Keratinocyte (primary cell): ENCODE data around the gene ZSWIM7.

Experiments used
- EZH2 ChIP-seq: IDR thresholded peaks from one replicate; pipeline ENCODE4 v1.6.1; 2012; ENCODE audit warnings: inconsistent platforms, mild to moderate bottlenecking, low read length, moderate library complexity
- TF ChIP-seq, protein P1 (sequence below), 3 experiments: IDR thresholded peaks in 1 of 3; conservative IDR thresholded peaks in 1 of 3; optimal IDR thresholded peaks in 1 of 3; 2 replicates in 2 of 3; 3 replicates in 1 of 3; pipeline versions ENCODE3 to v1.5.1; 2011; ENCODE audit warnings: low read length in 3 of 3, mild to moderate bottlenecking in 3 of 3, moderate library complexity in 2 of 3, control low read depth in 1 of 3, inconsistent platforms in 1 of 3; ENCODE audit not compliant: insufficient read depth in 2 of 3; ENCODE audit errors: extremely low read depth in 1 of 3

DNA sequence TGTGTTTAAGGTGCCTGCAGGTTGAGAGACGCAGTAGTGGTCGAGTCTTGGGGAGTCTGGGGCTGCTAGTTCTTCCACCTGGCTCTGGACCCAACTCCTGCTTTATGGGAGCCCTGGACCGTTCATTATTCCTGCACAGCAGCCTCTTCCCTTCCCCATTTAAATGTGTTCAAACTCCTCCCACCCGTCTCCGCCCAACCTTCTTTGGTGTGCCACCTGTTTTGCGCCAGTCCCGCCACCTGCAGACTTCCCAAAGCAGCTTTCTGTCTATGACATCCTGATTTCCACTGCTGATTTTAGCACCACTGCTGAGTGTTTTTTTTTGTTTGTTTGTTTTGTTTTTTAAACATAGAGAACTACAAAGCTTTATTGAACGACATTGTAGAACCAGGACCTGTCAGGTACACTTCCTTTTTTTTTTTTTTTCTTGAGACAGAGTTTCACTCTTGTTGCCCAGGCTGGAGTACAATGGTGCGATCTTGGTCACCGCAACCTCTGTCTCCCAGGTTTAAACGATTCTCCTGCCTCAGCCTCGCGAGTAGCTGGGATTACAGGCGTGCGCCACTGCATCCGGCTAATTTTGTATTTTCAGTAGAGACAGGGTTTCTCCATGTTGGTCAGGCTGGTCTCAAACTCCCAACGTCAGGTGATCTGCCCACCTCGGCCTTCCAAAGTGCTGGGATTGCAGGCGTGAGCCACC lies 41.7 kb downstream of the ZSWIM7 start:
- TF ChIP-seq, protein P1, sequence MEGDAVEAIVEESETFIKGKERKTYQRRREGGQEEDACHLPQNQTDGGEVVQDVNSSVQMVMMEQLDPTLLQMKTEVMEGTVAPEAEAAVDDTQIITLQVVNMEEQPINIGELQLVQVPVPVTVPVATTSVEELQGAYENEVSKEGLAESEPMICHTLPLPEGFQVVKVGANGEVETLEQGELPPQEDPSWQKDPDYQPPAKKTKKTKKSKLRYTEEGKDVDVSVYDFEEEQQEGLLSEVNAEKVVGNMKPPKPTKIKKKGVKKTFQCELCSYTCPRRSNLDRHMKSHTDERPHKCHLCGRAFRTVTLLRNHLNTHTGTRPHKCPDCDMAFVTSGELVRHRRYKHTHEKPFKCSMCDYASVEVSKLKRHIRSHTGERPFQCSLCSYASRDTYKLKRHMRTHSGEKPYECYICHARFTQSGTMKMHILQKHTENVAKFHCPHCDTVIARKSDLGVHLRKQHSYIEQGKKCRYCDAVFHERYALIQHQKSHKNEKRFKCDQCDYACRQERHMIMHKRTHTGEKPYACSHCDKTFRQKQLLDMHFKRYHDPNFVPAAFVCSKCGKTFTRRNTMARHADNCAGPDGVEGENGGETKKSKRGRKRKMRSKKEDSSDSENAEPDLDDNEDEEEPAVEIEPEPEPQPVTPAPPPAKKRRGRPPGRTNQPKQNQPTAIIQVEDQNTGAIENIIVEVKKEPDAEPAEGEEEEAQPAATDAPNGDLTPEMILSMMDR (optimal IDR thresholded peaks at IDR 0.05 in 1 of 3, IDR thresholded peaks at IDR 0.05 in 1 of 3, conservative IDR thresholded peaks at IDR 0.05 in 1 of 3; ENCODE audit: extremely low read depth in 1 of 3, insufficient read depth in 2 of 3, low read length in 3 of 3): no peak
- TF ChIP-seq EZH2: no peak
